Fibroblast of upper back skin (primary cell): ENCODE measurements around the gene TAF3.

Experiments used
- DNase-seq: peaks from one replicate; pipeline ENCODE4 v3.0.0-alpha.2; 2013

Gene TAF3

DNA sequence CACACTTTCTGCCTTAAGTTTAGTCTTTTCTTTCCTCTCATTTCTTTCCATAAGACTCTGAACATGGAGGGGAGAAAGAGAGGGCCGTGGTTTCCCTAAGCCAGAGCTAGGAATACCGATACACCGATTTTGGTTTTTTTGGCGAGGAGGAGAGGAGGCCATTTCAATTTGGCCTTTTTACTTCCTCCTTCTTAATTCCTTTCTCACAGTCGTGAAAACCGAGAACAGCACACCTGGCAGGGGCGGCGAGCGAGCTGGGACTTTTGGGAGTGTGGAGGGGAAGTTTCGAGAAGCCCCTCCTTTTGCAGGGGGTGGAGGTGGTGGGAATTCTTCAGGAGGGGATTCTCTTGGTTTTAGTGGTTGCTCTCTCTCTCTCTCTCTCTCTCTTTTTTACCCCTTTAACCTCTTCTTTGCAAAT is 242.4 kb downstream of the TAF3 start:
- DNase-seq, result no peak

DNA sequence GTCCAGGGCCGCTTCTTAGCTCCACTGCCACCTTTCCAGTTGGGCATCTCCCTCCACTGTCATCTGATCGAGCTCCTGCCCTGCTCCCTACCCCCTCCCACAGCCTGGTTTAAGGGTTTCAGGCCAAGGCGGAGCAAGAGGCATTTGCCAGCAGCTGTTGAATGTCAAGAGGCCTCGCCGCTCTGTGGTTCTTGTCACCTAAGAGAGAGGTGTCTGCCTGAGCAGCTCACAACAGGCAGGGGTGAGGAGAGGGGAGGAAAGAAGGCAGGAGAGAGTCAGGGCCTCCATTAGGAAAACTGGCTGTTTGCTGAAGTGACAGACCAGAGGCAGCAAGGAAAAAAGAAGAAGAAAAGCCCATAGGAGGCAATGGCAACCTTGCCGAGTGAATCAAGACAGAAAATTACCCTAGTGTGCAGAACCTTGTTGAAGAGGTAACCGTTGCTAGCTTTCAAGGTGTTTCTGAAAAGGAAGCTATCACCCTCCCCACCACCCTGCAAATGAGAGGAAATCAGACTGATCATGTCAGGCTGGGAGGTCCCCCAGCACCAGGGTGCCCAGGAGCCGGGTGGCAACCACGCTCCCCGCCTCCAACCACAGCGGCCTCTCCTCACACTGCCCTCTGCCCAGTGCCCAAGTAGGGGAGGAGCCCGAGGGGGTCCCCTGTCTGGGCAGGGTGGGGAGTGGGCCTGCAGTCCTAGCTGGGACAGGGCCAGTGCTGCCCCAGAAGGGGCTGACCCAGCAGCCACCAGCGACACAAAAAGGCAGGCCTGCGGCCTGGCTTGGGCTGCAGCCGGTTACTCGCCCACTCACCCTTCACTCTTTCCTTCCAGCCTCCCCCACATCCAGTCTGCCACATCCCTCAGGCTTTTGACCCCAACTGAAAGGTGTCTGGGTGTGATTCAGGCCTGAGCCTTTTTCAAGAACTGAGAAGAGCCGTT is 243.2 kb downstream of the TAF3 start:
- no peak for DNase-seq

DNA sequence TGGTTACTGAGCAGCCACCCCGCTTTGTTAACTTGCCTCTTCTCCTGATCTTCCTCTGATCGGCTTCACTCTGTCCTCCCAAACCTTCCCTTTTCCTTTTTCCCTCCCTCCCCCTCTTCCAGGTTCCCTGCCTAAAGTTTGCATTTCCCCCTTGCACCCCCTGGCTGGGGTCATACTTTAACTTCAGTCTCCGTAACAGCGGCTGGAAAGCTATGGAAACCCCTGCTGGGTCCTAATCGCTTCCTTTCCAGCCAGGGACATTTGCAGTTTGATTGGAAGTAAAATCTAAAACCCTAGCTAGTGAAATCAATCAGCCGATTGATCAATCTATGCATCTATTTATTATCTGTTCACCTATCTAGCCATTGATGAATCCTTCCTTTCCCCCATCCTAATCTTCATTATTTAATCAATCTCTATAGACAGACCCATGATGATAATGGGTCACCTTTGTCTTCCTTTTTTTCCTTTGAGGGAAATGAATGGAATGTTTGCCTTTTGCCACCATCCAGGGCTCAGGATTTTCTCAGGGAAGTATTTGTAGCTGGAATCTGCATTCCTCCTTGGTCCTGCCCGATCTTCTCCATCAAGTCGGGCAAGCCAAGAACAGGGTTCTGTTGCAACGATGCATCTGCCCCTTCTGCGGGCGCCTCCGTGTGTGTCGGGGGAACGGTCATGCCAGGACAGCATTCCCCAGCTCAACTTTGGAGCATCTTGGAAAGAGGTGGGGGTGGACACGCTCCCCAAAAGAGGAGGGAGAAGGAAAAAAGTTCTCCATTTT is 245.0 kb downstream of the TAF3 start:
- DNase-seq, result no peak

DNA sequence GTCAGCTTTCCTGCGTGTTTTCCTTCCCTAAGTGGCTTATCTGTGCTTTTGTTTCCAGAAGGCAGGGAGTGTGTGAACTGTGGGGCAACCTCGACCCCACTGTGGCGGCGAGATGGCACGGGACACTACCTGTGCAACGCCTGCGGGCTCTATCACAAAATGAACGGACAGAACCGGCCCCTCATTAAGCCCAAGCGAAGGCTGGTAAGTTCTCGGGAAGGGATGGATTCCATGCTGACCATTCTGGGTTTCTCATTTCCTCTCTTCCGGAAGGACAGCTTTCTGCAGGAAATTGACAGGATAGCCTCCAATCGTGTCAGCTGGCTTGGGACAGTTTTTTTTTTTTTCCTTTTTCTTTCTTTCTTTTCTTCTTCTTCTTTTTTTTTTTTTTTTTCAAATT is 245.6 kb downstream of the TAF3 start:
- DNase-seq, result no peak

DNA sequence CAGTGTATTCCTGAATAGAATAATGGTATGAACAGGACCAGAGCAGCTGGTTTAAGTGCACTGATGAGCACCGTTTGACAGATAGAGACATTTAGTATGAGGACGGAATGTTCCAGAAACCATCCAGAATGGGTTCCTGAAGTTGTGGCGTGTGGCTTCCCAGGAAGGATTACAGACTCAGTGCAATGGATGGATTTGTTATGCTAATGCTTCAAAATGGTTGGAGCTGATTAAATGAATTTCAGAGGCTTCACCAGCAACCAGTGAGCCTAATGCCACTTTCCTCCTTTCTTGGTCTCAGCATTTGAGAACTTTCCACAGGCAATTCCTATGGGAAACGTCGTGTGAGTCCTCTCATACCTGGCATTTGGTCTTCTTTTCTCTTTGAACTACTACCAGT is 246.1 kb downstream of the TAF3 start:
- DNase-seq, result no peak

DNA sequence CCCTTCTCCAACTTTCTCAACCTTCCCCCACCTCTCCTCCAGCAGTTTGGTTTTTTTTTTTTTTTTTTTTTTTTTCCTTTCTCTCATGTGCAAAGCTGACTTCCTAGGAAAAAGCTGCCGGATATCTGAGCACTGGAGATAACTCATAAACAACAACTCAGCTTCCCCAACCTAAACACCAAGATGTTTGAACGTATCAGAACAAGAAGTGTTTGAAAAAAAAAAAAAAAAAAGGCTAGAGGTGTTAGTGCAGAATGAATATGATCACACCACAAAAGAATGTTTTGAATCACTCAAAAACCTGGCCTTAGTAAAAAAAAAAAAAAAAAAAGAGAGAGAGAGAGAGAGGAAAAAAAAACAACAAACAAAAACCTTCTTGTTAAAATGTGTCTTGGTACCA is 247.3 kb downstream of the TAF3 start:
- DNase-seq, result no peak

DNA sequence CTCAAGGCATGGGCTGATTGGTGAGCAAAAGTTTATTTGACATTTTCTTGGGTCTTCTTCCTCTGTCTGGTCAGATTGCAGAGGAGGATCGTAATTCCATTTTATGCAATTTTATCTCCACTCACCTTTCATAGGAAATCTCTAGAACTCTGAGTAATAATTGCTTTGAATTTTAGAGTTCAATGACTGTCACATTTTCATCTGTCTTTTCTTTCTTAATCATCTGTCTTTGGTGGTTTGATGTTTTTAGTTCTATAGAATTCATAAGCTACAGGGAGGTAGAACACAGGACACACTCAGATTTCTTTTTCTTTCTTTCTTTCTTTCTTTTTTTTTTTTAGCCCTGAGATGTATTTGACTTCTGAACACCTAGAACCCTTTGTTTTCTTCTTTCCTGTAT is 247.8 kb downstream of the TAF3 start:
- no peak for DNase-seq
